AG09309 (cell line): ENCODE measurements around the gene ANKRD13D.

Experiments
- DNase-seq: peaks from one replicate; pipeline ENCODE4 v3.0.0-alpha.2; 2010; ENCODE audit warnings: low read depth
- H3K4me3 ChIP-seq: 2 replicates; pipeline ENCODE4 v1.5.1; 2011; ENCODE audit warnings: mild to moderate bottlenecking, low read depth, low read length, moderate library complexity; ENCODE audit not compliant: control insufficient read depth
- TF ChIP-seq, protein P1 (sequence below): IDR thresholded peaks from 2 replicates; pipeline ENCODE4 v1.5.1; 2011; ENCODE audit warnings: mild to moderate bottlenecking, low read depth, low read length, inconsistent platforms; ENCODE audit not compliant: insufficient read depth, control insufficient read depth; ENCODE audit errors: missing control alignments

The ANKRD13D gene

DNA sequence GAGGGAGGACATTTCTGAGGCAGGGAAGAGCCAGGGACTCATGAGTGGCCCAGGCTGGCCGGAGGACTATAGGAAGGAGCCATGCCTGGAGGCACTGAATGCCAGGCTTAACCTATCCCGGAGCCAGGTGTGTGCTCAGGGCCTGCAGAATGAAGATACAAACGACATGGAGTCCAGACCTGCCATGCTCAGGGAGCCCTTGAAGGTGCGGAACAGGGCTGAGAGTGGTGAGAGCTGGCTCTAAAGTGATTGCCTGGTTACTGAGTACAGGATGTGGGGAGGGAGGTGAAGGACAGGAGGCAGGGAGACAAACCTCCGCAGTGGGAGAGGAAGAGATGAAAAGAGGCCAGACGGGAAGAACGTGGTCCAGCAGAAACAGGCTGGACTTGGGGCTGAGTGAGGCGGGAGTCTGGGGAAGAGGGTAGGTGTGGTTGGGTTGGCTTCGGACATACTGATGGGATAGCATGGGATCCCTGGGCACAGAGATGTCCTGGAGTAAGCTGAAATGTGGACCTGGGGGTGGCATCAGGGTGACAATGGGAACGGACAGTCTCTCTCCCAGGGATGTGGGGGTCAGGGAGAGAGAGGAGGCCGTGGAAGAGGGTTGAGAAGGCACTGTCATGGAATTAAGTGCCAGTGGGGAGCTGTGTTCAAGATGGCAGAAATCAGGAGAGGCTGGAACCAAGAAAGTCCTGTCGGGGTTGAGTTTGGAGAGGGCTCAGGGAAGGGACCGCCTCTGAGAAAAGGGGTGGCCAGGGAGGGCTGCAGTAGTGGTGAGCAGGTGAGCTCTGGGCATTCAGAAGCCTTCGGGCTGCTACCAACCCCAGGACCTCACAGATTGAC lies 1.5 kb upstream of the ANKRD13D start:
- peak overlapping the region; percentile 73; the same call in 1 of the 2 replicates for H3K4me3 ChIP-seq
- no peak for DNase-seq

DNA sequence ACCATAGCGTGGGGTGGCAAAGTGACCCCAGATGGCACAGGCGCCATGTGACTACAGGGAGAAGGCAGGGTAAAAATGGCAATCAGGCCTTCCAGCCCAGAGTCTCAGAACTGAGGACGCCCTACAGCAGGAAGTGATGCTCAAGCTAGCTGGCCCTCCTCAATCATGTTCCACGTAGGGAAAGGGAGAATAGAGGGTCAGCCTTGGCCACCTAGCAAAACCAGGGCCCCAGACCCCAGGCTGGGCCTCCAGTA lies 978 bp upstream of the ANKRD13D start:
- DNase-seq = no peak
- peak overlapping the region; percentile 73 for H3K4me3 ChIP-seq
- TF ChIP-seq, protein P1, sequence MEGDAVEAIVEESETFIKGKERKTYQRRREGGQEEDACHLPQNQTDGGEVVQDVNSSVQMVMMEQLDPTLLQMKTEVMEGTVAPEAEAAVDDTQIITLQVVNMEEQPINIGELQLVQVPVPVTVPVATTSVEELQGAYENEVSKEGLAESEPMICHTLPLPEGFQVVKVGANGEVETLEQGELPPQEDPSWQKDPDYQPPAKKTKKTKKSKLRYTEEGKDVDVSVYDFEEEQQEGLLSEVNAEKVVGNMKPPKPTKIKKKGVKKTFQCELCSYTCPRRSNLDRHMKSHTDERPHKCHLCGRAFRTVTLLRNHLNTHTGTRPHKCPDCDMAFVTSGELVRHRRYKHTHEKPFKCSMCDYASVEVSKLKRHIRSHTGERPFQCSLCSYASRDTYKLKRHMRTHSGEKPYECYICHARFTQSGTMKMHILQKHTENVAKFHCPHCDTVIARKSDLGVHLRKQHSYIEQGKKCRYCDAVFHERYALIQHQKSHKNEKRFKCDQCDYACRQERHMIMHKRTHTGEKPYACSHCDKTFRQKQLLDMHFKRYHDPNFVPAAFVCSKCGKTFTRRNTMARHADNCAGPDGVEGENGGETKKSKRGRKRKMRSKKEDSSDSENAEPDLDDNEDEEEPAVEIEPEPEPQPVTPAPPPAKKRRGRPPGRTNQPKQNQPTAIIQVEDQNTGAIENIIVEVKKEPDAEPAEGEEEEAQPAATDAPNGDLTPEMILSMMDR = no peak

More for the DNA sequence above, 1.5 kb upstream of the ANKRD13D start:
- TF ChIP-seq, protein P1 = no peak

DNA sequence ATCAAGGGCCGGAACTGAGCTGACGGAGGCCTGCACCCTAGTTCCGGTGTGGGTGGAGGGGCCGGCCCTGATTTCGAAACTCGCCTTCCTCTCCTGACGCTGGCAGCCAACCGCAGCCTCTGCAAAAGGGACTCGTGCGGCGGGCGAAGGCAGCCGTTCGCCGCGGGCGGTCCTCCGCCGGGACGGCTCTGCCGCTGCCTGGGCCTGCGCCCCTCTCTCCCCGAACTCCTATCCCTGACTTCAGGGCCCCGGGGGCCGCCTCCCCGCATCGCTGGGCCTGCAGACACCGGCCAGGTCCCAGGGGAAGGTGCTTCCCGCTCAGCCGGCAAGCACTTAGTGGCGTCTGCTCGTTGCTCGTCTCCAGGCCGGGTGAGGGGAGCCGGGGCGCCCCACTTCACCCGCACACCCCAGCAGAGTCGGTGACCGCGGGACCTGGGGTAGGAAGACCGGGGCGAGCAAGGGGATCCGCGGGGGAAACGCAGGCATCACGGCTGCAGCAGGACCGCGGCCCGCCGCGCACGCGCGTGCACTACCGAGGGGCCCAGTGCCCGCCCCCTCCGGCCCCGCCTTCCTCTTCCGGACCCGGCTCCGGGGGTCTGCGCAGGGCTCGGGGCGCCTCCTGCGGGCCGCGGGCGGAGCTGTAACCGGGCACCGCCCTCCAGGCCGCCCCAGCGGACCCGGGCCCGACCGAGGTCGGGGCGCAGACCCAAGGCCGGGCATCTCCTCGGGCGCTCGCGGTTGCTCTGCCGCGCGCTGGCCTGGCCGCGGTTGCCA lies 464 bp upstream of the ANKRD13D start:
- DNase-seq = peak; percentile 71
- TF ChIP-seq, protein P1 = peak; percentile 13
- peak overlapping the region; percentile 73 for H3K4me3 ChIP-seq

DNA sequence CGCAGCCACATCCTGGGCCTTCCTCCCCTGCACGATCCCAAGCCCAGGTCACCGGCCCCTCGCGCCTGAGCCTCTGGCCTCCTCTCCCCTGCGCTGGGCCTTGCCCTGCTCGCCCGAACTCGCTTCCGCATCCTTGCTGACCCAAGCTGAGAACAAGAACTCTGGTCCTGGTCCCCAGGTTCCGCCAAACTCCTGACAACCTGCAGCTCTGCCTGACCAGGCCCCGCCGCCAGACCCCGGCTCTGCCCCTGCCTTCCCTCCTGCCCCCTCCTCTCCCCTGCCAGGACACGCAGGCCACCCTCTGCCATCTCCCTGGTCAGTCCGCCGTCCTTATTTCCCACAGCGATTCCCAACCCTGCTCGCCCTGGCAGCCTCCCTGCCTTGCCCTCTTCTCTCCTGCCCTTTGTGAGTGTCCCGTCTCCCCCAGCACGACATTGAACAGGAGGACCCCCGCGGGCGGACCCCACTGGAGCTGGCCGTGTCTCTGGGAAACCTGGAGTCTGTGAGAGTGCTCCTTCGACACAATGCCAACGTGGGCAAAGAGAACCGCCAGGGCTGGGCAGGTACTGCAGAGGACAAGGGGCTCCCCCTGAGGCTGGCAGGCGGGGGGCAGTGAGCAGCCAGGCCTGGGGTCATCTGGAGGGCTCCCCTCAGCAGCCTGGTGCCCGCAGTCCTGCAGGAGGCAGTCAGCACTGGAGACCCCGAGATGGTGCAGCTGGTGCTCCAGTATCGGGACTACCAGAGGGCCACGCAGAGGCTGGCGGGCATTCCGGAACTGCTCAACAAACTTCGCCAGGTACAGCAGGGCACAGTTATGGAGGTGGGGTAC lies 762 bp downstream of the ANKRD13D start:
- H3K4me3 ChIP-seq = peak overlapping the region; percentile 88
- TF ChIP-seq, protein P1 = no peak
- DNase-seq = no peak

DNA sequence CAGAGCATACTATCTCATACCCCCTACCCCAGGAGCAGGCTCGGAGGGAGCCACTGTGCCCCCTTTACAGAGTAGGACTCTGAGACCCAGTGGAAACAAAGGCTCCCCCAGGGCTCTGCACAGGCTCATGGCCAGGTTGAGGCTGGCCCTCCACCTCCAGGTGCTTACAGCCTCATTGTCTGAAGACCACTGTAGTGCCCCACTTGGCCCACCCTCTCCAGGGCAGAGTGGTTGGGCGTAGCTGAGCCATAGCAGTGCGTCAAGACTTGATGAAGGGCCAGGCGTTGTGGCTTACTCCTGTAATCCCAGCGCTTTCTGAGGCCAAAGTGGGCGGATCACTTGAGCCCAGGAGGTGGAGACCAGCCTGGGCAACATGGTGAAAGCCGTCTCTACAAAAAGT lies 1.7 kb downstream of the ANKRD13D start:
- peak; percentile 41 for DNase-seq
- TF ChIP-seq, protein P1 = no peak
- peak overlapping the region; percentile 88; the same call in 1 of the 2 replicates for H3K4me3 ChIP-seq
